ENCODE results near the gene CNTNAP2. TPM values are rescaled to one million over a fixed set of nuclear protein-coding genes. Genes with fewer than 3 reads are reported as not detected.

Gene CNTNAP2
- total and polyA plus RNA-seq, 2 of the 13 experiments (the other 11 are each of a cell fraction or from before 2014, with no cell fraction given), result 0.40 to 0.42 TPM

DNA sequence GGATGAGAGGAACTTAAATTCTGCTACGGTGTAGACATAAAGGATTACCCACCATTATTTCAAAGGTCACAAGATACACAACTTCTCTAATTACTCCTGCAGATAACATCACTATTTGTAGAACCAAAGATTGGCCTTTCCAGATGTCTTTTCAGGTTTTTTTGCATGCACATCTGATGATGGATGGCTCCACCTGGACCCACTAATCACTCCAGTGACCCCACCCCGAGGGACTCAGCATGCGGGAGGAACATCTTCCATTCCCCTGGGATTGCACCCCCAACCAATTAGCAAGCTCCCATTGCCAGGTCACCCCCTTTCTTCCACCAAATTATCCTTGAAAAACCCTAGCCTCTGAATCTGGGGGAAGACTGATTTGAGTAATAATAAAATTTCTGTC is 608.9 kb downstream of the CNTNAP2 start:
- in situ Hi-C loops (cut with HindIII; ENCODE audit: extremely low pct_ligation_motif_present, low pct_unique_long_range_greater_than_20kb) (no loop called here), intact Hi-C loops (cut with micrococcal nuclease; ENCODE audit: unreplicated experiment) (no loop called here)
- CTCF ChIA-PET (ENCODE audit: low intra/inter-chr PET ratio, low total read pairs), result no interaction called here

DNA sequence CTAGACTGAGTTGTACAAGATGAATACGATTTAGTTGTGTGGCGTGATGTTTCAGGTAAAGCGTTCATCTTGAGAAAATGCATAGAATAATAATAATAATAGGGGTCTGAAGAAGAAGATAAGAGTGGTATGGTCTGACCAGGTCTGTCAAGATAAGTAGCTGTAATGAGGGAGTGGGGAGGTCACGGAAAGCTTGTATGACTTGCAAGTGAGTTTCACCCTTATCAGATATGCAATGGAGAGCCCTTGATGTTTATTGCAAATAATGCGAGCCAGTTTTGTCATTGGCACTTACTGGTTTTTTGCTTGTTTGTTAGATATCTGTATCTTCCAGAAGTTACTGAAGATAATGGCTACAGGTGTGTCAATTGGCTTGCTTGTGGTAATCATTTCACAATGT is 611.5 kb downstream of the CNTNAP2 start:
- ChIA-PET POLR2A (no interaction called here), CTCF (ENCODE audit: low intra/inter-chr PET ratio, low total read pairs) (no interaction called here)
- in situ Hi-C loops (cut with HindIII; ENCODE audit: extremely low pct_ligation_motif_present, low pct_unique_long_range_greater_than_20kb), result no loop called here
- WGBS (ENCODE audit: low lambda C conversion rate), result 34% methylated on average over 5 of the region's 5 CpGs
- no peaks in the 10 kb centered on the region for H4K20me1 ChIP-seq (ENCODE audit: insufficient read depth, low read length)
- DNase-seq (ENCODE audit: low spot score), result no peak
- no peak for ATAC-seq
- no peaks in the 10 kb centered on the region for H3K79me2 ChIP-seq (ENCODE audit: insufficient read depth, low read length)
- BruUV-seq (replicated peaks), result no TSS peak
- no peak overlapping the region for H2AFZ ChIP-seq (ENCODE audit: low read length)
- H3K4me3 ChIP-seq (replicated peaks in 1 of 3; ENCODE audit: insufficient read depth in 1 of 3, low read depth in 2 of 3, low read length in 3 of 3), result no peak overlapping the region
- H3K36me3 ChIP-seq (replicated peaks in 1 of 2; ENCODE audit: control insufficient read depth in 1 of 2, insufficient read depth in 2 of 2, low read length in 2 of 2), result no peaks in the 10 kb centered on the region
- H3K9ac ChIP-seq (ENCODE audit: insufficient read depth, low read depth, low read length), result no peak overlapping the region
- no peak overlapping the region for H3K4me2 ChIP-seq (ENCODE audit: low read depth, low read length)
- intact Hi-C loops (cut with micrococcal nuclease; ENCODE audit: unreplicated experiment), result no loop called here
- no peaks in the 10 kb centered on the region for H3K27me3 ChIP-seq (ENCODE audit: control insufficient read depth in 1 of 2, insufficient read depth in 2 of 2, low read length in 2 of 2)
- H3K4me1 ChIP-seq (ENCODE audit: insufficient read depth, low read length), result no peaks in the 10 kb centered on the region
- FAIRE-seq, result no peak
- peaks cover 83% of the 10 kb centered on the region for H3K9me3 ChIP-seq (ENCODE audit: low read length)
- H3K27ac ChIP-seq (ENCODE audit: extremely low read length, insufficient read depth, low read length), result no peak overlapping the region
- TF ChIP-seq, protein P1, sequence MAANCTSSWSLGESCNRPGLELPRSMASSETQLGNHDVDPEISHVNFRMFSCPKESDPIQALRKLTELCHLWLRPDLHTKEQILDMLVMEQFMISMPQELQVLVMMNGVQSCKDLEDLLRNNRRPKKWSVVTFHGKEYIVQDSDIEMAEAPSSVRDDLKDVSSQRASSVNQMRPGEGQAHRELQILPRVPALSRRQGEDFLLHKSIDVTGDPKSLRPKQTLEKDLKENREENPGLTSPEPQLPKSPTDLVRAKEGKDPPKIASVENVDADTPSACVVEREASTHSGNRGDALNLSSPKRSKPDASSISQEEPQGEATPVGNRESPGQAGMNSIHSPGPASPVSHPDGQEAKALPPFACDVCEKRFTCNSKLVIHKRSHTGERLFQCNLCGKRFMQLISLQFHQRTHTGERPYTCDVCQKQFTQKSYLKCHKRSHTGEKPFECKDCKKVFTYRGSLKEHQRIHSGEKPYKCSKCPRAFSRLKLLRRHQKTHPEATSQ (CRISPR knock-in tag; IDR thresholded peaks at IDR 0.05; ENCODE audit: borderline replicate concordance), result no peak
- TF ChIP-seq ARHGAP35 (CRISPR knock-in tag; IDR thresholded peaks at IDR 0.05; ENCODE audit: borderline replicate concordance) (no peak), ZMYM3 (CRISPR knock-in tag; IDR thresholded peaks at IDR 0.05) (no peak), U2AF1 (optimal IDR thresholded peaks at IDR 0.05; ENCODE audit: low read depth, low read length) (no peak)
- TF ChIP-seq, protein P2, sequence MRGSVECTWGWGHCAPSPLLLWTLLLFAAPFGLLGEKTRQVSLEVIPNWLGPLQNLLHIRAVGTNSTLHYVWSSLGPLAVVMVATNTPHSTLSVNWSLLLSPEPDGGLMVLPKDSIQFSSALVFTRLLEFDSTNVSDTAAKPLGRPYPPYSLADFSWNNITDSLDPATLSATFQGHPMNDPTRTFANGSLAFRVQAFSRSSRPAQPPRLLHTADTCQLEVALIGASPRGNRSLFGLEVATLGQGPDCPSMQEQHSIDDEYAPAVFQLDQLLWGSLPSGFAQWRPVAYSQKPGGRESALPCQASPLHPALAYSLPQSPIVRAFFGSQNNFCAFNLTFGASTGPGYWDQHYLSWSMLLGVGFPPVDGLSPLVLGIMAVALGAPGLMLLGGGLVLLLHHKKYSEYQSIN (CRISPR knock-in tag; IDR thresholded peaks at IDR 0.05; ENCODE audit: borderline replicate concordance), result no peak
- TF ChIP-seq, protein P3, sequence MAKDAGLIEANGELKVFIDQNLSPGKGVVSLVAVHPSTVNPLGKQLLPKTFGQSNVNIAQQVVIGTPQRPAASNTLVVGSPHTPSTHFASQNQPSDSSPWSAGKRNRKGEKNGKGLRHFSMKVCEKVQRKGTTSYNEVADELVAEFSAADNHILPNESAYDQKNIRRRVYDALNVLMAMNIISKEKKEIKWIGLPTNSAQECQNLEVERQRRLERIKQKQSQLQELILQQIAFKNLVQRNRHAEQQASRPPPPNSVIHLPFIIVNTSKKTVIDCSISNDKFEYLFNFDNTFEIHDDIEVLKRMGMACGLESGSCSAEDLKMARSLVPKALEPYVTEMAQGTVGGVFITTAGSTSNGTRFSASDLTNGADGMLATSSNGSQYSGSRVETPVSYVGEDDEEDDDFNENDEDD (CRISPR knock-in tag; IDR thresholded peaks at IDR 0.05; ENCODE audit: borderline replicate concordance), result no peak

More for the DNA sequence above, 608.9 kb downstream of the CNTNAP2 start:
- Histone ChIP-seq H2AFZ (ENCODE audit: low read length) (no peak overlapping the region), H3K27ac (ENCODE audit: extremely low read length, insufficient read depth, low read length) (no peak overlapping the region), H3K4me1 (ENCODE audit: insufficient read depth, low read length) (no peaks in the 10 kb centered on the region), H3K27me3 (ENCODE audit: control insufficient read depth in 1 of 2, insufficient read depth in 2 of 2, low read length in 2 of 2) (no peaks in the 10 kb centered on the region), H3K36me3 (replicated peaks in 1 of 2; ENCODE audit: control insufficient read depth in 1 of 2, insufficient read depth in 2 of 2, low read length in 2 of 2) (no peaks in the 10 kb centered on the region), H3K4me3 (replicated peaks in 1 of 3; ENCODE audit: insufficient read depth in 1 of 3, low read depth in 2 of 3, low read length in 3 of 3) (no peak overlapping the region), H4K20me1 (ENCODE audit: insufficient read depth, low read length) (no peaks in the 10 kb centered on the region), H3K9ac (ENCODE audit: insufficient read depth, low read depth, low read length) (no peak overlapping the region), H3K79me2 (ENCODE audit: insufficient read depth, low read length) (no peaks in the 10 kb centered on the region), H3K9me3 (ENCODE audit: low read length) (peaks cover 76% of the 10 kb centered on the region), H3K4me2 (ENCODE audit: low read depth, low read length) (no peak overlapping the region)
- FAIRE-seq (no peak), ATAC-seq (no peak), DNase-seq (ENCODE audit: low spot score) (no peak)
- no TSS peak for BruUV-seq (replicated peaks)
- 17% methylated on average over 3 of the region's 3 CpGs for WGBS (ENCODE audit: low lambda C conversion rate)
- TF ChIP-seq NFKB2 (CRISPR knock-in tag; IDR thresholded peaks at IDR 0.05; ENCODE audit: borderline replicate concordance) (no peak), ZNF589 (CRISPR knock-in tag; conservative IDR thresholded peaks at IDR 0.05) (no peak), RELA (CRISPR knock-in tag; IDR thresholded peaks at IDR 0.05) (no peak), ASH2L (IDR thresholded peaks at IDR 0.05; ENCODE audit: insufficient read length, low read depth, low read length) (no peak), ELF4 (CRISPR knock-in tag; IDR thresholded peaks at IDR 0.05; ENCODE audit: borderline replicate concordance) (no peak), HMG20A (CRISPR knock-in tag; IDR thresholded peaks at IDR 0.05; ENCODE audit: borderline replicate concordance) (no peak), RFXAP (CRISPR knock-in tag; IDR thresholded peaks at IDR 0.05; ENCODE audit: borderline replicate concordance) (no peak), ZNF83 (CRISPR knock-in tag; IDR thresholded peaks at IDR 0.05; ENCODE audit: borderline replicate concordance) (no peak), ZNF75D (CRISPR knock-in tag; IDR thresholded peaks at IDR 0.05; ENCODE audit: borderline replicate concordance) (no peak), SNAI1 (CRISPR knock-in tag; IDR thresholded peaks at IDR 0.05; ENCODE audit: borderline replicate concordance) (no peak), ZNF225 (CRISPR knock-in tag; IDR thresholded peaks at IDR 0.05) (no peak), FOXJ3 (CRISPR knock-in tag; IDR thresholded peaks at IDR 0.05; ENCODE audit: borderline replicate concordance) (no peak), CCAR2 (optimal IDR thresholded peaks at IDR 0.05; ENCODE audit: low read depth, low read length) (no peak), ZNF44 (CRISPR knock-in tag; IDR thresholded peaks at IDR 0.05) (no peak), CREM (IDR thresholded peaks at IDR 0.05) (no peak), CREM (CRISPR knock-in tag; IDR thresholded peaks at IDR 0.05) (no peak)
- TF ChIP-seq, protein P4, sequence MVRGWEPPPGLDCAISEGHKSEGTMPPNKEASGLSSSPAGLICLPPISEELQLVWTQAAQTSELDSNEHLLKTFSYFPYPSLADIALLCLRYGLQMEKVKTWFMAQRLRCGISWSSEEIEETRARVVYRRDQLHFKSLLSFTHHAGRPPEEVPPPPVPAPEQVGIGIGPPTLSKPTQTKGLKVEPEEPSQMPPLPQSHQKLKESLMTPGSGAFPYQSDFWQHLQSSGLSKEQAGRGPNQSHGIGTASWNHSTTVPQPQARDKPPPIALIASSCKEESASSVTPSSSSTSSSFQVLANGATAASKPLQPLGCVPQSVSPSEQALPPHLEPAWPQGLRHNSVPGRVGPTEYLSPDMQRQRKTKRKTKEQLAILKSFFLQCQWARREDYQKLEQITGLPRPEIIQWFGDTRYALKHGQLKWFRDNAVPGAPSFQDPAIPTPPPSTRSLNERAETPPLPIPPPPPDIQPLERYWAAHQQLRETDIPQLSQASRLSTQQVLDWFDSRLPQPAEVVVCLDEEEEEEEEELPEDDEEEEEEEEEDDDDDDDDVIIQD (CRISPR knock-in tag; IDR thresholded peaks at IDR 0.05; ENCODE audit: low read depth), result no peak
- POLR2A ChIA-PET, result no interaction called here
